GM20000 (cell line): ENCODE results near the gene PNPLA6.

Source experiments
- DNase-seq: peaks from one replicate; pipeline ENCODE4 v3.0.0; 2012; ENCODE audit warnings: low spot score
- TF ChIP-seq, protein P1 (sequence below): IDR thresholded peaks from 2 replicates; pipeline ENCODE4 v1.5.1; 2012; ENCODE audit warnings: mild to moderate bottlenecking, control low read depth; ENCODE audit errors: extremely low read depth, missing control alignments

The PNPLA6 gene

GRCh38 chr19:7494416-7495098 is 41.0 kb upstream of the PNPLA6 start:
- TF ChIP-seq, protein P1, sequence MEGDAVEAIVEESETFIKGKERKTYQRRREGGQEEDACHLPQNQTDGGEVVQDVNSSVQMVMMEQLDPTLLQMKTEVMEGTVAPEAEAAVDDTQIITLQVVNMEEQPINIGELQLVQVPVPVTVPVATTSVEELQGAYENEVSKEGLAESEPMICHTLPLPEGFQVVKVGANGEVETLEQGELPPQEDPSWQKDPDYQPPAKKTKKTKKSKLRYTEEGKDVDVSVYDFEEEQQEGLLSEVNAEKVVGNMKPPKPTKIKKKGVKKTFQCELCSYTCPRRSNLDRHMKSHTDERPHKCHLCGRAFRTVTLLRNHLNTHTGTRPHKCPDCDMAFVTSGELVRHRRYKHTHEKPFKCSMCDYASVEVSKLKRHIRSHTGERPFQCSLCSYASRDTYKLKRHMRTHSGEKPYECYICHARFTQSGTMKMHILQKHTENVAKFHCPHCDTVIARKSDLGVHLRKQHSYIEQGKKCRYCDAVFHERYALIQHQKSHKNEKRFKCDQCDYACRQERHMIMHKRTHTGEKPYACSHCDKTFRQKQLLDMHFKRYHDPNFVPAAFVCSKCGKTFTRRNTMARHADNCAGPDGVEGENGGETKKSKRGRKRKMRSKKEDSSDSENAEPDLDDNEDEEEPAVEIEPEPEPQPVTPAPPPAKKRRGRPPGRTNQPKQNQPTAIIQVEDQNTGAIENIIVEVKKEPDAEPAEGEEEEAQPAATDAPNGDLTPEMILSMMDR: no peak
- no peak for DNase-seq

DNA sequence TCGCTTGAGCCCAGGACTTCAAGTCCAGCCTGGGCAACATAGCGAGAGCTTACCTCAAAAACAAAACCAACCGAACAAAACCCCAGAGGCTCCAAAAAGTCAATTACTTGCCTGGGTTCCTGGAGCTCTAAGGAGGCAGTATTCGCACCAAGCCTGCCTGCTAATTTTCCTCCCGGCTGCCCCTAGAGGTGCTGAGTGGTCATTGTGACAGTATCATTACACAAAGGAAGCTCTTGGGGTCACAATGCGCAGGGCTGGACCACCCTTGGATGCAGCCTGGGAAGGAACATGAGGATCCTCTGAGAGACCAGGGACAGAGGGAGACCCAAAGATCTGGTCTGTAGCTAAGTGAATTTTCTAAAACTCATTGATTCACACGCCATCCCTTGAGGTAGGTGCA is 38.2 kb upstream of the PNPLA6 start:
- no peak for DNase-seq

DNA sequence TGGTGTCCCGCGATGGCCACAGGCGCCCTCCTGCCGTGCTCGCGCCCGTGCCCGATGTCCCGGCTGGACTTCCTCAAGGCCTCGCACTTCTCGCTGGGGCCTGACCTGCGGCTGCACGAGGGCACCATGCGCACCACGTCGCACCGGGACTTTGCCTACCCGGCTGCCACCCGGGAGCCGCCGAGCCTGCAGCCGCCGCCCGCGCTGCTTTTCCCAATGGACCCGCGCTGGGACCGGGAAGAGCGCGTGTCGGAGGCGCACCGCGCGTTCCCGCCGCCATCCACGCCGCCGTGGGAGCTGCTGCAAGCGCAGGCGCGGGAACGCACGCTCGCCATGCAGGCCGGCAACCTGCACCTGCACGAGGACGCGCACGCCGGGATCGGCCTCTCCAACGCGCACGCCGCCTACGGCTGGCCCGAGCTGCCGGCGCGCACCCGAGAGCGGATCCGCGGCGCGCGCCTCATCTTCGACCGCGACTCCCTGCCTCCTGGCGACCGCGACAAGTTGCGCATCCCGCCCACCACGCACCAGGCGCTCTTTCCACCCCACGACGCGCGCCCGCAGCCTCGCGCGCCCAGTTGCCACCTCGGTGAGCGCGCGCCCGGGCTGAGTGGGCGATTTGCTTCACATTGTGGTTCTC is 34.6 kb upstream of the PNPLA6 start:
- TF ChIP-seq, protein P1: no peak
- peak; percentile 73 for DNase-seq

More for the DNA sequence above, 38.2 kb upstream of the PNPLA6 start:
- TF ChIP-seq, protein P1: peak; percentile 5

DNA sequence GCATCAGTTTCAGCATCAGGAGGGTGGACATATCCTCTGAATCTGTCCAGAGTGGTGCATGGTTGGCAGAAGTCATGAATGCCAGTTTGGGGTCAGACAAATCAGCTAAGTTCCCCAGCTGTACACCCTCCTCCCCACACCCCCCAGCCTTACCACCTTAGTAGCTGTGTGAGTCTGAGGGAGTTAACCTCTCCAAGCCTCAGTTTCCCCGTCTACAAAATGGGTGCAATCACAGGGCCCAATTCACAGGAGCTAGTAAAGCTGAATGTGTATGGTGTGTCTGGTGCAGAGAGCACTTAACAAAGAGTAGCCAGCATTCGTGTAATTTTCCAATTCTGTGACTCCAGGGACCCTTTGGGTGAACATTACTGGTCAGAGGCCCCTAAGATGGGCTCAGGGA is 33.0 kb upstream of the PNPLA6 start:
- TF ChIP-seq, protein P1: no peak
- DNase-seq: no peak

GRCh38 chr19:7504684-7505083 is 30.8 kb upstream of the PNPLA6 start:
- TF ChIP-seq, protein P1: no peak
- no peak for DNase-seq

DNA sequence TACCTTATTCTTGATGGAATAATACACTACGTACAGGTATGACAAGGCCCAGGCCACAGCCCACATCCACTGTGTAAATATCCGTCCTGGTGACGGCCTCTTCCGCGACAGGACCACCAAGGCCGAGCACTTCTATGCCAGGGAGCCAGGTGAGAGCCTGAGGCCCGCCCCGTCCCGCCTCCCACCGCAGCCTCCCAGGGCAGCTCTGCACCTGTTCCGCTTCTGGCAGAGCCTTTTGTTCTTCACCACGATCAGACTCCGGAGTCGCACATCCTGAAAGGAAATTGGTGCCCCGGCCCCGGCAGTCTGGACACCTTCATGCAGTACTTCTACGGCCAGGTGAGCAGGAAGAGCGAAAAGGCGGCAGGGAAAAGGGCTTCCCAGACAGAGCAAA is 30.2 kb upstream of the PNPLA6 start:
- TF ChIP-seq, protein P1: no peak
- no peak for DNase-seq

DNA sequence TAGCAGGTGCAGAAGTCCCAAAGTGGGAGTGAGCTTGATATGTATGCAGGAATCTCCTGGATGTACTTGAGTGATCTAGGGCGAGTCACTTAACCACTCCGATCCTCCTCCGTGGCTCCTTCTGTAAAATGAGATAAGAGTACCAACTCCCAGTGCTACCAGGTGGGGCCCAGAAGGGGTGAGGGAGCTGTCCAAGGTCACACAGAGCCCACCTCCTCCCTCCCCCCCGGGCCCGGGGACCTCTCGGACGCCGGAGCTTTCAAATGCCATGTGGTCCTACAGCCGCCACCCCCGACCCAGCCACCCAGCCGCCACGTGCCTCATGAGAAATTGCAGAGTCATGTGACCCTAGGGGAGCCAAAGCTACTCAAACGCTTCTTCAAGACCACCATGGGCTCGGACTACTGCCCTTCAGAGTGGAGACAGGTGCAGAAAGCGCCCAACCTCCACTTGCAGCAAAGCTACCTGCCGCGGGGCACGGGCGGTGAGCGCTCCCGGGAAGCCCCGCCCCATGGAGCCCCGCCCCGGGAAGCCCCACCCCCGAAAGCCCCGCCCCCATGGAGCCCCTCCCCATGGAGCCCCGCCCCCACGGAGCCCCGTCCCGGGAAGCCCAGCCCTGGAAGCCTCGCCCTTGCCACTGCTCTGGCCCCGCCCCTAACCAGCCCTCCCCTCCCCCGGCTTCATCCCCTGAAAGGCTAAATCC is 29.7 kb upstream of the PNPLA6 start:
- TF ChIP-seq, protein P1: no peak
- DNase-seq: peak; percentile 74
